Measurements from ENCODE around the gene KDM2B.

Gene KDM2B

DNA sequence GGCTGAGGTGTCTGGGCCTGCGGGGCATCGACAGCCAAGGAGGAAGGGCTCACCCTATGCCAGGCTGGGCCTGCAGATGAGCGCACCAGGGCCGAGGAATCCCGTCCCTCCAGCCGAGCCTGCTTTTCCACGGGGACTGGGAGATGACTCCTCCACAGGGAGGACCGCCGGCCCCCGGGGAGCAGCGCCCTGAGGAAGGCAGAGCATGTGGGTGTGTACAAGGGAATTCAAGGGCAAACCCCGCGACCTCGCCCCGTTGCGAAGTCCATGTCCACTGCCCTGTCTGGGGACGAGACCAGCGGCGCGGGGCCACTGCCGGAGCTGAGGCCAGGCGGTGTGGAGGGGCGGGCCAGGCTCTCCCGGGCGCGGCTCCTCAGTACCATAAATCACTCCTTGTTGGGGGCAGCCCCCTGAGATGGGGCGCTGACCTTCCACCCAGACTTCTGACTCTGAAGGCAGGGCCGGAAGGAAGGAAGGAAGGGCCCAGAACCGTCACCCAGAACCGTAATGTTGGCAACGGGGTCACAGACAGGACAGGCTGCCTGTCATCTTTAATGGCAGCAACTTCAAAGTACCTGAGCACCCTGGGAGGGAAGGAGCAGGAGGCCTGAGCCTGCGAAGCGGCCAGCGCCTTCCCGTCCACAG, 128.4 kb downstream of the KDM2B start:
- TF ChIP-seq, protein P1, sequence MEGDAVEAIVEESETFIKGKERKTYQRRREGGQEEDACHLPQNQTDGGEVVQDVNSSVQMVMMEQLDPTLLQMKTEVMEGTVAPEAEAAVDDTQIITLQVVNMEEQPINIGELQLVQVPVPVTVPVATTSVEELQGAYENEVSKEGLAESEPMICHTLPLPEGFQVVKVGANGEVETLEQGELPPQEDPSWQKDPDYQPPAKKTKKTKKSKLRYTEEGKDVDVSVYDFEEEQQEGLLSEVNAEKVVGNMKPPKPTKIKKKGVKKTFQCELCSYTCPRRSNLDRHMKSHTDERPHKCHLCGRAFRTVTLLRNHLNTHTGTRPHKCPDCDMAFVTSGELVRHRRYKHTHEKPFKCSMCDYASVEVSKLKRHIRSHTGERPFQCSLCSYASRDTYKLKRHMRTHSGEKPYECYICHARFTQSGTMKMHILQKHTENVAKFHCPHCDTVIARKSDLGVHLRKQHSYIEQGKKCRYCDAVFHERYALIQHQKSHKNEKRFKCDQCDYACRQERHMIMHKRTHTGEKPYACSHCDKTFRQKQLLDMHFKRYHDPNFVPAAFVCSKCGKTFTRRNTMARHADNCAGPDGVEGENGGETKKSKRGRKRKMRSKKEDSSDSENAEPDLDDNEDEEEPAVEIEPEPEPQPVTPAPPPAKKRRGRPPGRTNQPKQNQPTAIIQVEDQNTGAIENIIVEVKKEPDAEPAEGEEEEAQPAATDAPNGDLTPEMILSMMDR (IDR thresholded peaks at IDR 0.05; ENCODE audit: low read depth, low read length), result no peak
- no peak for TF ChIP-seq EZH2phosphoT487 (IDR thresholded peaks at IDR 0.05; ENCODE audit: low read depth)
- no peak overlapping the region for H2AFZ ChIP-seq (ENCODE audit: low read depth, low read length)
- H4K20me1 ChIP-seq (ENCODE audit: insufficient read depth, low read length), result peaks cover 93% of the 10 kb centered on the region

DNA sequence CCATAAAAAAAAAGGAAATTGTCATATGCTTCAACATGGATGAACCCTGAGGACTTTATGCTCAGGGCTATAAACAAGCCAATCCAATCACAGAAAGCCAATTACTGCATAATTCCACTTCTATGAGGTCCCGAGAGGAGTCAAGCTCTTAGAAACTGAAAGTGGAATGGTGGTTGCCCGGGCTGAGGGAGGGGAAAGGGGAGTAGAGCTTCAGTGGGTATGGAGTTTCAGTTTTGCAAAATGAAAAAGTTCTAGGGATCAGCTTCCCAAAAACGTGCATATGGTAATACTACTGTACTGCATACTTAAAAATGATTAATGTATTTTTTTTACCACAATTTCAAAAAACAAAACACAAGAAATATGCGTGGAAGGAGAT, 128.9 kb downstream of the KDM2B start:
- Histone ChIP-seq H3K36me3 (replicated peaks; ENCODE audit: low read depth, low read length) (peaks cover 60% of the 10 kb centered on the region), H3K4me1 (ENCODE audit: low read length) (peaks cover 6% of the 10 kb centered on the region; the same call in 1 of the 2 replicates), H4K20me1 (ENCODE audit: insufficient read depth, low read length) (peaks cover 92% of the 10 kb centered on the region), H3K4me3 (ENCODE audit: low read length) (no peak overlapping the region), H3K27ac (ENCODE audit: low read length) (no peak overlapping the region; the same call in 1 of the 2 replicates), H3K9ac (ENCODE audit: low read length) (no peak overlapping the region), H3K27me3 (ENCODE audit: low read depth, low read length) (no peaks in the 10 kb centered on the region), H3K79me2 (ENCODE audit: low read length) (peaks cover 99% of the 10 kb centered on the region), H3K9me3 (ENCODE audit: insufficient read depth, low read length) (no peaks in the 10 kb centered on the region), H3K4me2 (ENCODE audit: low read length) (no peak overlapping the region), H2AFZ (ENCODE audit: low read depth, low read length) (no peak overlapping the region)
- TF ChIP-seq, protein P1 (IDR thresholded peaks at IDR 0.05; ENCODE audit: low read depth, low read length), result no peak
- no peak for TF ChIP-seq EZH2phosphoT487 (IDR thresholded peaks at IDR 0.05; ENCODE audit: low read depth)

More for the DNA sequence above, 128.4 kb downstream of the KDM2B start:
- H3K27ac ChIP-seq (ENCODE audit: low read length), result no peak overlapping the region; the same call in 1 of the 2 replicates
- H3K4me1 ChIP-seq (ENCODE audit: low read length), result peaks cover 6% of the 10 kb centered on the region; the same call in 1 of the 2 replicates
- peaks cover 60% of the 10 kb centered on the region for H3K36me3 ChIP-seq (replicated peaks; ENCODE audit: low read depth, low read length)
- no peaks in the 10 kb centered on the region for H3K9me3 ChIP-seq (ENCODE audit: insufficient read depth, low read length)
- no peak overlapping the region for H3K9ac ChIP-seq (ENCODE audit: low read length)
- no peak overlapping the region for H3K4me2 ChIP-seq (ENCODE audit: low read length)
- peaks cover 99% of the 10 kb centered on the region for H3K79me2 ChIP-seq (ENCODE audit: low read length)
- no peak overlapping the region for H3K4me3 ChIP-seq (ENCODE audit: low read length)
- no peaks in the 10 kb centered on the region for H3K27me3 ChIP-seq (ENCODE audit: low read depth, low read length)

DNA sequence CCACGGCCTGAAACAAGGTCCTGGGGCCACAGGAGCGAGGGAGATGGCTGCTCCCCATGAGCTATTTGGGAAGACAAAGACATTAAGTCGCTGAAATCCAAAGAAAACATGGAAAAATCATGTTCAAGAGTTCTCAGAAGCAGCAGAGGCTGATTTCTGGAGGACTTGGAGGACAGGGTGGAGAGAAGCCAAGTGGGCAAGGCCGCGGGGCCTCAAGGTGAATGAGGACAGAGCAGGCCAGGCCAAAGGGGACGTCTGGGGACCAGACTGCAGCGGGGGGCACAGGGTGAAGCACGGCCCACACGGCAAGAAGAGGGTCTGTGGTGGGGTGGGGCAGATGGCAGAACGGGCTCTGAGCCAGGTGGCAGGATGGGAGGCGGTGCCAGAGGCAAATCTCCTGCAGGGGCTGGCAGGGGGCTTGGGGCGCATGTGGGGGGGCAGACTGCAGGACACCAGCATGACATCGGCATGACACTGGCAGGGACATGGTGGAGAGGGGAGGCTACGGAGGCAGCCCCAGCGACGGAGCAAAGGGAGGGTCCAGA, 132.0 kb downstream of the KDM2B start:
- peaks cover 96% of the 10 kb centered on the region for H3K79me2 ChIP-seq (ENCODE audit: low read length)
- H4K20me1 ChIP-seq (ENCODE audit: insufficient read depth, low read length), result peaks cover 91% of the 10 kb centered on the region
- H3K9ac ChIP-seq (ENCODE audit: low read length), result no peak overlapping the region
- H3K9me3 ChIP-seq (ENCODE audit: insufficient read depth, low read length), result no peaks in the 10 kb centered on the region
- no peaks in the 10 kb centered on the region for H3K27me3 ChIP-seq (ENCODE audit: low read depth, low read length)
- H2AFZ ChIP-seq (ENCODE audit: low read depth, low read length), result no peak overlapping the region
- no peak overlapping the region for H3K4me2 ChIP-seq (ENCODE audit: low read length)
- H3K4me1 ChIP-seq (ENCODE audit: low read length), result peaks cover 6% of the 10 kb centered on the region; the same call in 1 of the 2 replicates
- H3K36me3 ChIP-seq (replicated peaks; ENCODE audit: low read depth, low read length), result peaks cover 65% of the 10 kb centered on the region
- no peak overlapping the region for H3K27ac ChIP-seq (ENCODE audit: low read length)
- H3K4me3 ChIP-seq (ENCODE audit: low read length), result no peak overlapping the region
- TF ChIP-seq, protein P1 (IDR thresholded peaks at IDR 0.05; ENCODE audit: low read depth, low read length), result no peak
- TF ChIP-seq EZH2phosphoT487 (IDR thresholded peaks at IDR 0.05; ENCODE audit: low read depth), result no peak

DNA sequence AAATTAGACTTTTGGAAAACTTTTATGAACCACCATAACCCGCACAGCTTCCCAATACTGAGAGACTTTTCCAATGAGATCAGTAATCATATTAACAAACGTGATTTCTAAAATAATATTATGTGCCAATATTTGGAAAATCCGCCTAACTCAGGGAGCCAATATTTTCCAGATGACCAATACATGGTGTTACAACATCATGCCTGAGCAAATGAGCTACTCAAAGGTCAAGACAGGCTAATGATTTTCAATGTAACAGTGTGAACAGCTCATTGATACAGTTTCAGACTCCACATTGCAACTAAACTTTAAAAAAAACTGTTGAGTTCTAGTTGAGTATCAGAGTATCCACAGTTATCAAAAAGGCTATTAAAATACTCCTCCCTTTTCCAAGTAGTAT, 134.1 kb downstream of the KDM2B start:
- no peak overlapping the region for H2AFZ ChIP-seq (ENCODE audit: low read depth, low read length)
- peaks cover 69% of the 10 kb centered on the region for H3K36me3 ChIP-seq (replicated peaks; ENCODE audit: low read depth, low read length)
- H3K4me3 ChIP-seq (ENCODE audit: low read length), result no peak overlapping the region
- no peak overlapping the region for H3K27ac ChIP-seq (ENCODE audit: low read length)
- H3K4me1 ChIP-seq (ENCODE audit: low read length), result 0 out of 2 replicates have a peak, but pooled peaks cover under 1% of the 10 kb centered on the region
- H3K4me2 ChIP-seq (ENCODE audit: low read length), result no peak overlapping the region
- H3K9ac ChIP-seq (ENCODE audit: low read length), result no peak overlapping the region
- no peaks in the 10 kb centered on the region for H3K27me3 ChIP-seq (ENCODE audit: low read depth, low read length)
- H4K20me1 ChIP-seq (ENCODE audit: insufficient read depth, low read length), result peaks cover 81% of the 10 kb centered on the region
- H3K9me3 ChIP-seq (ENCODE audit: insufficient read depth, low read length), result no peaks in the 10 kb centered on the region
- H3K79me2 ChIP-seq (ENCODE audit: low read length), result peaks cover 82% of the 10 kb centered on the region
- TF ChIP-seq EZH2phosphoT487 (IDR thresholded peaks at IDR 0.05; ENCODE audit: low read depth), result no peak
- TF ChIP-seq, protein P1 (IDR thresholded peaks at IDR 0.05; ENCODE audit: low read depth, low read length), result no peak

Measured in OCI-LY3 (cell line).